Measurements from ENCODE around the gene GALNT12. TPM values are rescaled to one million over a fixed set of nuclear protein-coding genes. Genes with fewer than 3 reads are reported as not detected.

Gene GALNT12
- total RNA-seq, 1 experiment from 2014 or later, result 3.3 TPM

DNA sequence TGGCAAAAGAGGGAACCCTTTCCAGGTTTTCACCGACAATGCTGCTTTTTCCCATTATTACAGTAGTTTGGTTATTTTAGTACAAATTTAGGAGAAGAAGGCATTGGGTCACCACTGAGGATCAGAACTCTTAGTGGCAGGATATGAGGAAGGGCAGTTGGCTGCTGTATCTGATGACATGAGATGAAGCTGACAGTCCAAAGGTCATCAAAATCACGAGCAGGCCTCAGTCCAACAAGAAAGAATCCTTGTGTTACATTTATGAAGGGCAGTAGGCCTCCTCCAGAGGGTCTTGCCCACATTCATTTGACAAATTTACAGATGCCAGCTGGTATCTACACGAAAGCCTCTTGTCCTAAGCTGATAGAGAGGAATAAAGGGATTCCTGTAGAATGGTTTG lies 86.7 kb downstream of the GALNT12 start:
- no peak for DNase-seq (ENCODE audit: low read depth, low spot score)
- no peak overlapping the region for H3K27ac ChIP-seq (ENCODE audit: low read length)
- TF ChIP-seq TCF7L2 (IDR thresholded peaks at IDR 0.05; ENCODE audit: low read depth, low read length) (no peak), CTCF (IDR thresholded peaks at IDR 0.05) (no peak), POLR2AphosphoS5 (IDR thresholded peaks at IDR 0.05; ENCODE audit: low read depth, low read length) (no peak), SIN3A (IDR thresholded peaks at IDR 0.05; ENCODE audit: borderline replicate concordance, insufficient read depth, low read depth, low read length) (no peak)
- TF ChIP-seq, protein P1, sequence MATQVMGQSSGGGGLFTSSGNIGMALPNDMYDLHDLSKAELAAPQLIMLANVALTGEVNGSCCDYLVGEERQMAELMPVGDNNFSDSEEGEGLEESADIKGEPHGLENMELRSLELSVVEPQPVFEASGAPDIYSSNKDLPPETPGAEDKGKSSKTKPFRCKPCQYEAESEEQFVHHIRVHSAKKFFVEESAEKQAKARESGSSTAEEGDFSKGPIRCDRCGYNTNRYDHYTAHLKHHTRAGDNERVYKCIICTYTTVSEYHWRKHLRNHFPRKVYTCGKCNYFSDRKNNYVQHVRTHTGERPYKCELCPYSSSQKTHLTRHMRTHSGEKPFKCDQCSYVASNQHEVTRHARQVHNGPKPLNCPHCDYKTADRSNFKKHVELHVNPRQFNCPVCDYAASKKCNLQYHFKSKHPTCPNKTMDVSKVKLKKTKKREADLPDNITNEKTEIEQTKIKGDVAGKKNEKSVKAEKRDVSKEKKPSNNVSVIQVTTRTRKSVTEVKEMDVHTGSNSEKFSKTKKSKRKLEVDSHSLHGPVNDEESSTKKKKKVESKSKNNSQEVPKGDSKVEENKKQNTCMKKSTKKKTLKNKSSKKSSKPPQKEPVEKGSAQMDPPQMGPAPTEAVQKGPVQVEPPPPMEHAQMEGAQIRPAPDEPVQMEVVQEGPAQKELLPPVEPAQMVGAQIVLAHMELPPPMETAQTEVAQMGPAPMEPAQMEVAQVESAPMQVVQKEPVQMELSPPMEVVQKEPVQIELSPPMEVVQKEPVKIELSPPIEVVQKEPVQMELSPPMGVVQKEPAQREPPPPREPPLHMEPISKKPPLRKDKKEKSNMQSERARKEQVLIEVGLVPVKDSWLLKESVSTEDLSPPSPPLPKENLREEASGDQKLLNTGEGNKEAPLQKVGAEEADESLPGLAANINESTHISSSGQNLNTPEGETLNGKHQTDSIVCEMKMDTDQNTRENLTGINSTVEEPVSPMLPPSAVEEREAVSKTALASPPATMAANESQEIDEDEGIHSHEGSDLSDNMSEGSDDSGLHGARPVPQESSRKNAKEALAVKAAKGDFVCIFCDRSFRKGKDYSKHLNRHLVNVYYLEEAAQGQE (IDR thresholded peaks at IDR 0.05; ENCODE audit: insufficient read depth in 1 of 2, low read depth in 2 of 2, low read length in 1 of 2), result no peak
- peaks cover 2% of the 10 kb centered on the region; the same call in 1 of the 2 replicates for H3K27me3 ChIP-seq (ENCODE audit: control insufficient read depth, insufficient read depth, low read length)
- H3K36me3 ChIP-seq (ENCODE audit: control insufficient read depth, insufficient read depth, low read length), result no peaks in the 10 kb centered on the region; the same call in 1 of the 2 replicates
- H3K4me3 ChIP-seq (ENCODE audit: low read depth in 2 of 2, low read length in 2 of 2), result no peak overlapping the region
- ATAC-seq, result no peak
- intact Hi-C loops (cut with micrococcal nuclease; ENCODE audit: unreplicated experiment) (no loop called here), in situ Hi-C loops (cut with HindIII; ENCODE audit: low pct_unique_long_range_greater_than_20kb, low sequenced_read_pairs) (no loop called here)
- no peaks in the 10 kb centered on the region for H3K9me3 ChIP-seq (ENCODE audit: control insufficient read depth, insufficient read depth, low read depth, low read length)
- CTCF ChIA-PET, result no interaction called here
- no TSS peak for BruUV-seq (replicated peaks)
- no peaks in the 10 kb centered on the region for H3K4me1 ChIP-seq (ENCODE audit: control insufficient read depth, insufficient read depth, low read length)
- POLR2A ChIA-PET, result no interaction called here

GRCh38 chr9:98894761-98895160 lies 87.3 kb downstream of the GALNT12 start:
- no peak overlapping the region for H3K27ac ChIP-seq (ENCODE audit: low read length)
- H3K9me3 ChIP-seq (ENCODE audit: control insufficient read depth, insufficient read depth, low read depth, low read length), result no peaks in the 10 kb centered on the region
- DNase-seq (ENCODE audit: low read depth, low spot score) (no peak), ATAC-seq (no peak)
- no peak overlapping the region for H3K4me3 ChIP-seq (ENCODE audit: low read depth in 2 of 2, low read length in 2 of 2)
- in situ Hi-C loops (cut with HindIII; ENCODE audit: low pct_unique_long_range_greater_than_20kb, low sequenced_read_pairs), result no loop called here
- TF ChIP-seq SIN3A (IDR thresholded peaks at IDR 0.05; ENCODE audit: borderline replicate concordance, insufficient read depth, low read depth, low read length) (no peak), CTCF (IDR thresholded peaks at IDR 0.05) (no peak), POLR2AphosphoS5 (IDR thresholded peaks at IDR 0.05; ENCODE audit: low read depth, low read length) (no peak), TCF7L2 (IDR thresholded peaks at IDR 0.05; ENCODE audit: low read depth, low read length) (no peak)
- TF ChIP-seq, protein P1 (IDR thresholded peaks at IDR 0.05; ENCODE audit: insufficient read depth in 1 of 2, low read depth in 2 of 2, low read length in 1 of 2), result no peak
- ChIA-PET CTCF (no interaction called here), POLR2A (no interaction called here)
- peaks cover 2% of the 10 kb centered on the region; the same call in 1 of the 2 replicates for H3K27me3 ChIP-seq (ENCODE audit: control insufficient read depth, insufficient read depth, low read length)
- H3K4me1 ChIP-seq (ENCODE audit: control insufficient read depth, insufficient read depth, low read length), result no peaks in the 10 kb centered on the region
- H3K36me3 ChIP-seq (ENCODE audit: control insufficient read depth, insufficient read depth, low read length), result no peaks in the 10 kb centered on the region; the same call in 1 of the 2 replicates
- intact Hi-C loops (cut with micrococcal nuclease; ENCODE audit: unreplicated experiment), result no loop called here
- BruUV-seq (replicated peaks), result no TSS peak
